ENCODE measurements around the gene KRTAP10-6. TPM values are rescaled to one million over a fixed set of nuclear protein-coding genes. Genes with fewer than 3 reads are reported as not detected.

The KRTAP10-6 gene
- polyA plus RNA-seq, 2 of the 4 experiments (the other 2 are of a cell fraction), result not detected

- WGBS (ENCODE audit: missing lambda C conversion rate), result 74% methylated on average over 20 of the region's 20 CpGs
Measured at GRCh38 chr21:44575307-44576024, 16.8 kb downstream of the KRTAP10-6 start.

GRCh38 chr21:44574457-44575306 lies 17.6 kb downstream of the KRTAP10-6 start:
- ChIA-PET POLR2A (no interaction called here), CTCF (interaction anchor here (0.9 to 1.0 kb wide), 2 partner anchors 24 to 219 kb away, joined by 4 read pairs; no protein-coding TSS in a partner anchor)
- H3K27ac ChIP-seq, result no peak overlapping the region
- FAIRE-seq (no peak), ATAC-seq (peak; percentile 35 to 47; a peak in 3 of 6 replicates), DNase-seq (ENCODE audit: low read depth in 1 of 2, low spot score in 1 of 2) (no peak)
- H3K9me3 ChIP-seq, result peaks cover 15% of the 10 kb centered on the region
- H3K4me1 ChIP-seq, result no peaks in the 10 kb centered on the region
- H3K4me2 ChIP-seq, result no peak overlapping the region; the same call in 2 of the 3 replicates
- WGBS (ENCODE audit: missing lambda C conversion rate), result 31% methylated on average over 13 of the region's 21 CpGs
- no peak for TF ChIP-seq TP53 (CRISPR knock-in tag; IDR thresholded peaks at IDR 0.05)
- no peak for TF ChIP-seq POLR2AphosphoS2 (conservative IDR thresholded peaks at IDR 0.05; ENCODE audit: low read length)
- TF ChIP-seq EP300 (IDR thresholded peaks at IDR 0.05), result no peak
- TF ChIP-seq ATOH8 (CRISPR knock-in tag; IDR thresholded peaks at IDR 0.05; ENCODE audit: low read depth), result no peak
- TF ChIP-seq CBX8 (IDR thresholded peaks at IDR 0.05), result no peak
- no peak for TF ChIP-seq KDM5A (IDR thresholded peaks at IDR 0.05)
- no peak for TF ChIP-seq ZFP36 (IDR thresholded peaks at IDR 0.05; ENCODE audit: borderline replicate concordance, partially characterized antibody)
- TF ChIP-seq JUNB (IDR thresholded peaks at IDR 0.05), result no peak
- no peak for TF ChIP-seq CBX2 (IDR thresholded peaks at IDR 0.05; ENCODE audit: borderline replicate concordance, low read depth)
- TF ChIP-seq HOXB5 (CRISPR knock-in tag; IDR thresholded peaks at IDR 0.05), result no peak
- no peak for TF ChIP-seq MAX (IDR thresholded peaks at IDR 0.05)
- no peak for TF ChIP-seq RFX5 (IDR thresholded peaks at IDR 0.05)
- no peak for TF ChIP-seq ZC3H11A (IDR thresholded peaks at IDR 0.05)
- TF ChIP-seq E2F6 (IDR thresholded peaks at IDR 0.05; ENCODE audit: borderline replicate concordance, low read depth), result no peak
- TF ChIP-seq CHD4 (IDR thresholded peaks at IDR 0.05; ENCODE audit: borderline replicate concordance), result no peak
- no peak for TF ChIP-seq HEYL (CRISPR knock-in tag; IDR thresholded peaks at IDR 0.05)
- TF ChIP-seq NPAS2 (CRISPR knock-in tag; IDR thresholded peaks at IDR 0.05; ENCODE audit: borderline replicate concordance), result no peak
- TF ChIP-seq NR3C1 (IDR thresholded peaks at IDR 0.05), result no peak
- no peak for TF ChIP-seq GATA3 (IDR thresholded peaks at IDR 0.05; ENCODE audit: borderline replicate concordance)
- H3K4me3 ChIP-seq, result no peak overlapping the region

More at GRCh38 chr21:44575307-44576024, 16.8 kb downstream of the KRTAP10-6 start:
- CTCF ChIA-PET, result interaction anchor here (1.0 kb wide), 1 partner anchor 218 kb away, joined by 4 read pairs; no protein-coding TSS in a partner anchor
- DNase-seq (ENCODE audit: low read depth in 1 of 2, low spot score in 1 of 2) (no peak), ATAC-seq (no peak), FAIRE-seq (no peak)
- H3K4me2 ChIP-seq, result no peak overlapping the region
- H3K27ac ChIP-seq, result no peak overlapping the region
- H3K9me3 ChIP-seq, result peaks cover 15% of the 10 kb centered on the region
- H3K4me3 ChIP-seq, result no peak overlapping the region
- no peaks in the 10 kb centered on the region for H3K4me1 ChIP-seq
- no peak for TF ChIP-seq RAD21 (conservative IDR thresholded peaks at IDR 0.05 in 1 of 2, IDR thresholded peaks at IDR 0.05 in 1 of 2)
- no peak for TF ChIP-seq HEYL (CRISPR knock-in tag; IDR thresholded peaks at IDR 0.05)
- no peak for TF ChIP-seq BCL3 (IDR thresholded peaks at IDR 0.05)
- no peak for TF ChIP-seq SREBF2 (IDR thresholded peaks at IDR 0.05)
- TF ChIP-seq USF2 (IDR thresholded peaks at IDR 0.05), result no peak
- no peak for TF ChIP-seq FOSL2 (IDR thresholded peaks at IDR 0.05)
- no peak for TF ChIP-seq FOSL2 (CRISPR knock-in tag; IDR thresholded peaks at IDR 0.05)
- TF ChIP-seq HOXA7 (CRISPR knock-in tag; IDR thresholded peaks at IDR 0.05), result no peak
- no peak for TF ChIP-seq FOXS1 (CRISPR knock-in tag; IDR thresholded peaks at IDR 0.05)
- TF ChIP-seq EHF (CRISPR knock-in tag; IDR thresholded peaks at IDR 0.05), result no peak
- TF ChIP-seq NFE2L2 (conservative IDR thresholded peaks at IDR 0.05; ENCODE audit: low read length), result no peak
- TF ChIP-seq MAZ (IDR thresholded peaks at IDR 0.05; ENCODE audit: borderline replicate concordance, low read depth, low read length), result no peak
- TF ChIP-seq HES2 (IDR thresholded peaks at IDR 0.05), result no peak
- TF ChIP-seq PHF8 (IDR thresholded peaks at IDR 0.05; ENCODE audit: borderline replicate concordance, low read depth), result no peak
- POLR2A ChIA-PET, result no interaction called here
